ENCODE data around the gene CENPB. TPM values are rescaled to one million over a fixed set of nuclear protein-coding genes. Genes with fewer than 3 reads are reported as not detected.

Gene CENPB
- total RNA-seq, 2 experiments from 2014 or later = 25.1 to 25.3 TPM

GRCh38 chr20:3787324-3788014 lies 929 bp upstream of the CENPB start:
- Mint-ChIP-seq H3K9me3 (no peaks in the 10 kb centered on the region), H3K4me3 (peak overlapping the region; percentile 83), H3K36me3 (ENCODE audit: low read depth) (no peaks in the 10 kb centered on the region), H3K27ac (peak overlapping the region; percentile 73), H3K27me3 (no peaks in the 10 kb centered on the region), H3K4me1 (ENCODE audit: low read depth) (peaks cover 33% of the 10 kb centered on the region)
- no peak for ATAC-seq (ENCODE audit: poor library complexity)
- Histone ChIP-seq H3K9me3 (ENCODE audit: control insufficient read depth in 1 of 2, insufficient read depth in 1 of 2, low read length in 2 of 2) (peaks cover 0 to 3% of the 10 kb centered on the region in 2 experiments), H3K27me3 (ENCODE audit: control insufficient read depth in 1 of 2, insufficient read depth in 2 of 2, low read length in 2 of 2) (no peaks in the 10 kb centered on the region), H3K36me3 (ENCODE audit: insufficient read depth, low read length) (no peaks in the 10 kb centered on the region), H3K4me1 (ENCODE audit: insufficient read depth, low read length) (peaks cover 32% of the 10 kb centered on the region), H3K27ac (ENCODE audit: low read depth in 1 of 2, low read length in 2 of 2) (no peak overlapping the region), H3K4me3 (ENCODE audit: low read length) (peak overlapping the region; percentile 45)
- DNase-seq = peak in 1 of 14 experiments; percentile 31
- ChIA-PET CTCF (interaction anchor here (0.6 to 4.3 kb wide), 10 partner anchors 8 to 298 kb away, joined by 3 to 59 read pairs (median 6); partner anchors contain the start of genes ADISSP, AP5S1 and CDC25B), POLR2A (interaction anchor here (2.4 to 8.5 kb wide), 7 partner anchors 8 to 58 kb away, joined by 8 to 89 read pairs (median 20); partner anchors contain the start of genes ADISSP, AP5S1 and CDC25B)
- intact Hi-C loops (cut with DNase I, micrococcal nuclease) = loop anchor here (1.0 to 2.0 kb wide), 4 partner anchors 9 to 68 kb away; partner anchors contain the start of genes AP5S1 (in 1 of the 2), CDC25B (in 1 of the 2) and MAVS (in 1 of the 2)
- TF ChIP-seq CTCF (IDR thresholded peaks at IDR 0.05) = no peak

GRCh38 chr20:3786126-3786484 lies 435 bp downstream of the CENPB start:
- no peaks in the 10 kb centered on the region for H3K9me3 Mint-ChIP-seq
- intact Hi-C loops (cut with DNase I, micrococcal nuclease) = loop anchor here in 1 of 2 experiments (1.0 to 2.0 kb wide), 3 partner anchors 34 to 69 kb away; partner anchors contain the start of genes AP5S1 and MAVS
- peaks cover 37% of the 10 kb centered on the region for H3K4me1 ChIP-seq (ENCODE audit: insufficient read depth, low read length)
- peaks cover 46% of the 10 kb centered on the region for H3K4me1 Mint-ChIP-seq (ENCODE audit: low read depth)
- ChIA-PET CTCF (interaction anchor here (0.6 to 4.3 kb wide), 12 partner anchors 8 to 299 kb away, joined by 3 to 59 read pairs (median 5); partner anchors contain the start of genes ADISSP, AP5S1 and CDC25B), POLR2A (interaction anchor here (1.1 to 8.5 kb wide), 9 partner anchors 8 to 71 kb away, joined by 3 to 89 read pairs (median 16); partner anchors contain the start of genes ADISSP, AP5S1 and CDC25B)
- peak overlapping the region; percentile 85 for H3K4me3 Mint-ChIP-seq
- no peaks in the 10 kb centered on the region for H3K36me3 Mint-ChIP-seq (ENCODE audit: low read depth)
- peak; percentile 41 for ATAC-seq (ENCODE audit: poor library complexity)
- H3K27me3 ChIP-seq (ENCODE audit: control insufficient read depth in 1 of 2, insufficient read depth in 2 of 2, low read length in 2 of 2) = no peaks in the 10 kb centered on the region
- peak in 9 of 14 experiments; percentile 29 to 77 (median 42) for DNase-seq
- H3K27me3 Mint-ChIP-seq = no peaks in the 10 kb centered on the region
- H3K36me3 ChIP-seq (ENCODE audit: insufficient read depth, low read length) = no peaks in the 10 kb centered on the region
- H3K27ac Mint-ChIP-seq = peak overlapping the region; percentile 49
- H3K27ac ChIP-seq (ENCODE audit: low read depth in 1 of 2, low read length in 2 of 2) = peak overlapping the region; percentile 66 to 70
- H3K4me3 ChIP-seq (ENCODE audit: low read length) = peak overlapping the region; percentile 63
- TF ChIP-seq CTCF (IDR thresholded peaks at IDR 0.05) = no peak
- peaks cover 0 to 3% of the 10 kb centered on the region in 2 experiments for H3K9me3 ChIP-seq (ENCODE audit: control insufficient read depth in 1 of 2, insufficient read depth in 1 of 2, low read length in 2 of 2)

- Histone ChIP-seq H3K9me3 (ENCODE audit: control insufficient read depth in 1 of 2, insufficient read depth in 1 of 2, low read length in 2 of 2) (peaks cover 0 to 3% of the 10 kb centered on the region in 2 experiments), H3K4me3 (ENCODE audit: low read length) (peak overlapping the region; percentile 63), H3K27ac (ENCODE audit: low read depth in 1 of 2, low read length in 2 of 2) (peak overlapping the region in 1 of 2 donors; percentile 70), H3K4me1 (ENCODE audit: insufficient read depth, low read length) (peaks cover 40% of the 10 kb centered on the region), H3K36me3 (ENCODE audit: insufficient read depth, low read length) (no peaks in the 10 kb centered on the region), H3K27me3 (ENCODE audit: control insufficient read depth in 1 of 2, insufficient read depth in 2 of 2, low read length in 2 of 2) (no peaks in the 10 kb centered on the region)
- ChIA-PET POLR2A (interaction anchor here (0.8 to 8.5 kb wide), 9 partner anchors 7 to 70 kb away, joined by 3 to 89 read pairs (median 16); partner anchors contain the start of genes ADISSP, AP5S1 and CDC25B), CTCF (interaction anchor here (1.6 to 4.3 kb wide), 5 partner anchors 10 to 69 kb away, joined by 4 to 59 read pairs (median 20); partner anchors contain the start of genes AP5S1 and CDC25B)
- no peak for TF ChIP-seq CTCF (IDR thresholded peaks at IDR 0.05)
- H3K36me3 Mint-ChIP-seq (ENCODE audit: low read depth) = no peaks in the 10 kb centered on the region
- H3K4me3 Mint-ChIP-seq = no peak overlapping the region
- intact Hi-C loops (cut with DNase I, micrococcal nuclease) = loop anchor here in 1 of 2 experiments (1.0 to 2.0 kb wide), 3 partner anchors 35 to 70 kb away; partner anchors contain the start of genes AP5S1 and MAVS
- DNase-seq (peak in 1 of 14 experiments; percentile 51), ATAC-seq (ENCODE audit: poor library complexity) (no peak)
- H3K4me1 Mint-ChIP-seq (ENCODE audit: low read depth) = peaks cover 51% of the 10 kb centered on the region
- no peaks in the 10 kb centered on the region for H3K27me3 Mint-ChIP-seq
- peak overlapping the region; percentile 50 for H3K27ac Mint-ChIP-seq
- H3K9me3 Mint-ChIP-seq = no peaks in the 10 kb centered on the region
Measured at GRCh38 chr20:3785240-3786125, 1.1 kb downstream of the CENPB start.
